ENCODE measurements around the gene CCM2L. TPM values are rescaled to one million over a fixed set of nuclear protein-coding genes. Genes with fewer than 3 reads are reported as not detected.

Gene CCM2L
- total and polyA plus RNA-seq, 10 of the 15 experiments (the other 5 are each of a cell fraction or from before 2014, with no cell fraction given), result not detected

DNA sequence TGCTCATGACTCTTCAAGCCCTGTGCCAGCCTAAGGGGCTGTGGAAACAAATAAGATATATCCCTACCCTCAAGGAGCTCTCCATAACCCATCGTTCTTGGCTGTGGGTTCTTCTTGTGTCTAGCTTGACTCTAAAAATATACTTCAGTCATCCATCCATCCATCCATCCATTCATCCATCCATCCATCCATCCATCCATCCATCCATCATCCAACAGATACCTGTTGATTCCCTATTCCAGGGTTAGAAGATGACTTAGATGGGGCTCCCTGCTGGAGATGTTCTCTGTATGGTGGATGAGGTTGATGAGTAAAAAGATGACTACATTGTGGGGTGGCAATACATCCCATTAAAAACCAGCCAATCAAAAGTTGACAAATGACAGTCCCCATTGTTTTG lies 65.3 kb downstream of the CCM2L start (continued):
- TF ChIP-seq EZH2 (IDR thresholded peaks at IDR 0.05; ENCODE audit: borderline replicate concordance, control insufficient read depth, low read depth, low read length) (no peak), TCF12 (IDR thresholded peaks at IDR 0.05; ENCODE audit: low read depth, low read length) (no peak), POLR2A (IDR thresholded peaks at IDR 0.05; ENCODE audit: low read depth, low read length) (no peak), SIX5 (IDR thresholded peaks at IDR 0.05; ENCODE audit: low read depth, low read length, severe bottlenecking) (no peak), MEF2A (IDR thresholded peaks at IDR 0.05; ENCODE audit: insufficient read depth, low read depth, low read length) (no peak), RUNX3 (IDR thresholded peaks at IDR 0.05; ENCODE audit: low read length) (no peak), CHD1 (IDR thresholded peaks at IDR 0.05; ENCODE audit: low read depth, low read length) (no peak)
- TF ChIP-seq, protein P1, sequence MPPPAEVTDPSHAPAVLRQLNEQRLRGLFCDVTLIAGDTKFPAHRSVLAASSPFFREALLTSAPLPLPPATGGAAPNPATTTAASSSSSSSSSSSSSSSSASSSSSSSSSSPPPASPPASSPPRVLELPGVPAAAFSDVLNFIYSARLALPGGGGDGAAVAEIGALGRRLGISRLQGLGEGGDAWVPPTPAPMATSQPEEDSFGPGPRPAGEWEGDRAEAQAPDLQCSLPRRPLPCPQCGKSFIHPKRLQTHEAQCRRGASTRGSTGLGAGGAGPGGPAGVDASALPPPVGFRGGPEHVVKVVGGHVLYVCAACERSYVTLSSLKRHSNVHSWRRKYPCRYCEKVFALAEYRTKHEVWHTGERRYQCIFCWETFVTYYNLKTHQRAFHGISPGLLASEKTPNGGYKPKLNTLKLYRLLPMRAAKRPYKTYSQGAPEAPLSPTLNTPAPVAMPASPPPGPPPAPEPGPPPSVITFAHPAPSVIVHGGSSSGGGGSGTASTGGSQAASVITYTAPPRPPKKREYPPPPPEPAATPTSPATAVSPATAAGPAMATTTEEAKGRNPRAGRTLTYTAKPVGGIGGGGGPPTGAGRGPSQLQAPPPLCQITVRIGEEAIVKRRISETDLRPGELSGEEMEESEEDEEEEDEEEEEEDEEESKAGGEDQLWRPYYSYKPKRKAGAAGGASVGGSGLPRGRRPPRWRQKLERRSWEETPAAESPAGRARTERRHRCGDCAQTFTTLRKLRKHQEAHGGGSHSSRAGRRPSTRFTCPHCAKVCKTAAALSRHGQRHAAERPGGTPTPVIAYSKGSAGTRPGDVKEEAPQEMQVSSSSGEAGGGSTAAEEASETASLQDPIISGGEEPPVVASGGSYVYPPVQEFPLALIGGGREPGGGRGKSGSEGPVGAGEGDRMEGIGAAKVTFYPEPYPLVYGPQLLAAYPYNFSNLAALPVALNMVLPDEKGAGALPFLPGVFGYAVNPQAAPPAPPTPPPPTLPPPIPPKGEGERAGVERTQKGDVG (CRISPR knock-in tag; IDR thresholded peaks at IDR 0.05), result no peak

DNA sequence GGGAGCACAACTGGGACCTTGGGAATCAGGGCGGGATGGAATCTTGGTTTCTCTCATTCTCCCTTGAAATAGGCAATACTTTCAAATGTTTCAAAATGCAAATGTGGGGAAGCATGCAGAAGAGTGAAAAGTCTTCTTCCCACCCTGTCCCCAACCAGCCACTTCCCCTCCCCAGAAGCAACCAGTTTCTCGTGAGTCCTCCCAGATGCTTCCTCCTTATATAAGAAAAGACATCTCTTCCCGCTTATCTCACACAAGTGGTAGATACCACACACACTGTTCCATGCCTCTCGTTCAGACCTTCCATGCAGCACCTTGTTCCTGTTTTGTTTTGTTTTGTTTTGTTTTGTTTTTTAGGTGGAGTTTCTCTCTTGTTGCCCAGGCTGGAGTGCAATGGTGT lies 67.0 kb downstream of the CCM2L start:
- intact Hi-C loops (cut with micrococcal nuclease; ENCODE audit: unreplicated experiment) (no loop called here), in situ Hi-C loops (cut with MboI) (no loop called here)
- CTCF ChIA-PET, result no interaction called here
- H2AFZ ChIP-seq (ENCODE audit: control insufficient read depth, low read depth, low read length), result no peak overlapping the region
- WGBS (ENCODE audit: insufficient coverage, insufficient replicate concordance, low lambda C conversion rate, missing lambda C conversion rate), result 65% methylated on average over 4 of the region's 4 CpGs
- H3K4me3 ChIP-seq, result no peak overlapping the region
- BruUV-seq (replicated peaks), result no TSS peak
- ATAC-seq, result no peak
- FAIRE-seq, result no peak
- no peaks in the 10 kb centered on the region for H3K79me2 ChIP-seq (ENCODE audit: control insufficient read depth, insufficient read depth, low read length)
- H3K36me3 ChIP-seq (ENCODE audit: control insufficient read depth in 2 of 2, insufficient read depth in 2 of 2, low read length in 1 of 2), result no peaks in the 10 kb centered on the region
- POLR2A ChIA-PET, result no interaction called here
- H3K27ac ChIP-seq (ENCODE audit: control insufficient read depth, insufficient read depth), result no peak overlapping the region
- no peak overlapping the region for H3K9ac ChIP-seq (ENCODE audit: control insufficient read depth, insufficient read depth, low read length)
- no peaks in the 10 kb centered on the region for H3K4me1 ChIP-seq (ENCODE audit: control insufficient read depth, insufficient read depth, low read length)
- no peak overlapping the region for H3K4me2 ChIP-seq (ENCODE audit: control insufficient read depth, insufficient read depth)
- H4K20me1 ChIP-seq (ENCODE audit: control insufficient read depth, insufficient read depth), result no peaks in the 10 kb centered on the region
- H3K9me3 ChIP-seq (replicated peaks; ENCODE audit: control insufficient read depth, insufficient read depth, low read length), result no peaks in the 10 kb centered on the region
- DNase-seq (ENCODE audit: low read depth, low spot score), result no peak
- RAD21 ChIA-PET (ENCODE audit: unreplicated experiment), result no interaction called here
- SMC1A ChIA-PET (ENCODE audit: uncharacterized antibody, unreplicated experiment), result no interaction called here
- no peaks in the 10 kb centered on the region for H3K27me3 ChIP-seq (replicated peaks in 1 of 2; ENCODE audit: control insufficient read depth in 2 of 2, insufficient read depth in 2 of 2, low read length in 1 of 2)
- TF ChIP-seq BHLHE40 (IDR thresholded peaks at IDR 0.05; ENCODE audit: borderline replicate concordance in 1 of 2, low read depth in 2 of 2, low read length in 1 of 2) (no peak), JUNB (IDR thresholded peaks at IDR 0.05) (no peak), TCF3 (IDR thresholded peaks at IDR 0.05; ENCODE audit: borderline replicate concordance, insufficient read depth, low read depth, low read length) (no peak), MYC (IDR thresholded peaks at IDR 0.05; ENCODE audit: insufficient read depth, insufficient read length, insufficient replicate concordance, low read length, severe bottlenecking) (no peak), RCOR1 (conservative IDR thresholded peaks at IDR 0.05; ENCODE audit: low read depth, low read length) (no peak), NFIC (IDR thresholded peaks at IDR 0.05; ENCODE audit: low read depth, low read length) (no peak), MEF2B (IDR thresholded peaks at IDR 0.05; ENCODE audit: partially characterized antibody, poor library complexity, severe bottlenecking) (no peak), CREB1 (IDR thresholded peaks at IDR 0.05; ENCODE audit: low read depth) (no peak)
- TF ChIP-seq, protein P2, sequence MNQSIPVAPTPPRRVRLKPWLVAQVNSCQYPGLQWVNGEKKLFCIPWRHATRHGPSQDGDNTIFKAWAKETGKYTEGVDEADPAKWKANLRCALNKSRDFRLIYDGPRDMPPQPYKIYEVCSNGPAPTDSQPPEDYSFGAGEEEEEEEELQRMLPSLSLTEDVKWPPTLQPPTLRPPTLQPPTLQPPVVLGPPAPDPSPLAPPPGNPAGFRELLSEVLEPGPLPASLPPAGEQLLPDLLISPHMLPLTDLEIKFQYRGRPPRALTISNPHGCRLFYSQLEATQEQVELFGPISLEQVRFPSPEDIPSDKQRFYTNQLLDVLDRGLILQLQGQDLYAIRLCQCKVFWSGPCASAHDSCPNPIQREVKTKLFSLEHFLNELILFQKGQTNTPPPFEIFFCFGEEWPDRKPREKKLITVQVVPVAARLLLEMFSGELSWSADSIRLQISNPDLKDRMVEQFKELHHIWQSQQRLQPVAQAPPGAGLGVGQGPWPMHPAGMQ (IDR thresholded peaks at IDR 0.05; ENCODE audit: borderline replicate concordance), result no peak
- TF ChIP-seq, protein P3, sequence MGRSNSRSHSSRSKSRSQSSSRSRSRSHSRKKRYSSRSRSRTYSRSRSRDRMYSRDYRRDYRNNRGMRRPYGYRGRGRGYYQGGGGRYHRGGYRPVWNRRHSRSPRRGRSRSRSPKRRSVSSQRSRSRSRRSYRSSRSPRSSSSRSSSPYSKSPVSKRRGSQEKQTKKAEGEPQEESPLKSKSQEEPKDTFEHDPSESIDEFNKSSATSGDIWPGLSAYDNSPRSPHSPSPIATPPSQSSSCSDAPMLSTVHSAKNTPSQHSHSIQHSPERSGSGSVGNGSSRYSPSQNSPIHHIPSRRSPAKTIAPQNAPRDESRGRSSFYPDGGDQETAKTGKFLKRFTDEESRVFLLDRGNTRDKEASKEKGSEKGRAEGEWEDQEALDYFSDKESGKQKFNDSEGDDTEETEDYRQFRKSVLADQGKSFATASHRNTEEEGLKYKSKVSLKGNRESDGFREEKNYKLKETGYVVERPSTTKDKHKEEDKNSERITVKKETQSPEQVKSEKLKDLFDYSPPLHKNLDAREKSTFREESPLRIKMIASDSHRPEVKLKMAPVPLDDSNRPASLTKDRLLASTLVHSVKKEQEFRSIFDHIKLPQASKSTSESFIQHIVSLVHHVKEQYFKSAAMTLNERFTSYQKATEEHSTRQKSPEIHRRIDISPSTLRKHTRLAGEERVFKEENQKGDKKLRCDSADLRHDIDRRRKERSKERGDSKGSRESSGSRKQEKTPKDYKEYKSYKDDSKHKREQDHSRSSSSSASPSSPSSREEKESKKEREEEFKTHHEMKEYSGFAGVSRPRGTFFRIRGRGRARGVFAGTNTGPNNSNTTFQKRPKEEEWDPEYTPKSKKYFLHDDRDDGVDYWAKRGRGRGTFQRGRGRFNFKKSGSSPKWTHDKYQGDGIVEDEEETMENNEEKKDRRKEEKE (IDR thresholded peaks at IDR 0.05), result no peak
